GM18526 (cell line): ENCODE measurements around the gene SMIM44.

Experiments used
- POLR2A ChIP-seq: IDR thresholded peaks from 3 replicates; pipeline ENCODE4 v1.6.1; 2011; ENCODE audit not compliant: insufficient read length; ENCODE audit errors: extremely low read depth

The SMIM44 gene

GRCh38 chr19:3494559-3494958 is 11.3 kb upstream of the SMIM44 start:
- no peak for TF ChIP-seq POLR2A

- TF ChIP-seq POLR2A: no peak
Measured at GRCh38 chr19:3494051-3494450, 10.8 kb upstream of the SMIM44 start.

- TF ChIP-seq POLR2A: no peak
Measured at GRCh38 chr19:3493651-3494050, 10.4 kb upstream of the SMIM44 start.

GRCh38 chr19:3492919-3493318 is 9.7 kb upstream of the SMIM44 start:
- no peak for TF ChIP-seq POLR2A

- TF ChIP-seq POLR2A: no peak
Measured at GRCh38 chr19:3492131-3492839, 9.0 kb upstream of the SMIM44 start.

GRCh38 chr19:3491396-3492119 is 8.3 kb upstream of the SMIM44 start:
- no peak for TF ChIP-seq POLR2A

GRCh38 chr19:3482507-3483225 is 575 bp downstream of the SMIM44 start:
- TF ChIP-seq POLR2A: no peak

GRCh38 chr19:3481241-3482090 is 1.8 kb downstream of the SMIM44 start:
- no peak for TF ChIP-seq POLR2A

- no peak for TF ChIP-seq POLR2A
Measured at GRCh38 chr19:3480383-3481091, 2.7 kb downstream of the SMIM44 start, which contains the start of gene SMIM24. SMIM24 (minus strand) TSS chr19:3480525; CDS start chr19:3480463, 62 bp downstream.

GRCh38 chr19:3479834-3480215 is 3.4 kb downstream of the SMIM44 start:
- TF ChIP-seq POLR2A: no peak

GRCh38 chr19:3479177-3479833 is 3.9 kb downstream of the SMIM44 start:
- no peak for TF ChIP-seq POLR2A

GRCh38 chr19:3478409-3479176 is 4.6 kb downstream of the SMIM44 start:
- no peak for TF ChIP-seq POLR2A

- no peak for TF ChIP-seq POLR2A
Measured at GRCh38 chr19:3477951-3478350, 5.3 kb downstream of the SMIM44 start.
